SK-N-SH (cell line): Measurements from ENCODE around the gene SDCCAG8.

Source experiments
- RFX5 ChIP-seq: IDR thresholded peaks from 2 replicates; pipeline ENCODE4 v1.6.1; 2012; ENCODE audit warnings: mild to moderate bottlenecking, improper control_type of control experiment, low read length
- TF ChIP-seq, protein P1 (sequence below): fragments of 200-600 bp; sonication (generic); IDR thresholded peaks from 2 replicates; pipeline ENCODE4 v1.6.1; 2017; ENCODE audit warnings: antibody characterized with exemption, mild to moderate bottlenecking, moderate library complexity
- TF ChIP-seq, protein P2 (sequence below): IDR thresholded peaks from 2 replicates; pipeline ENCODE4 v1.4.0; 2012; ENCODE audit warnings: low read depth

DNA sequence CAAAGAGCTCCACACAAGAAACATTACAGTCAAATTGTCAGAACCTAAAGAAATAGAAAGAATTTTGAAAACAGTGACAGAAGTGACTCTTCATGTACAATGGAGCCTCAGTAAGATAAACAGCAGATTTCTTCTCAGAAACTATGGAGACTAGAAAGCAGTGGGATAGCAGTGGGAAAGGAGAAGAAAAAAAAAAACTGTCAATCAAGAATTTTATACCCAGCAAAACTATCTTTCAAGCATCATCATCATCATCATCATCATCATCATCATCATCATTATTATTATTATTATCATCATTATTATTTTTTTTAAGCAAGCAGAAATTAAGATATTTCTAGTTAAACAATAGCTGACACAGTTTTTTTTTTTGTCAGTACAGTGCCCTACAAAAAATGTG is 24.9 kb upstream of the SDCCAG8 start:
- TF ChIP-seq, protein P1, sequence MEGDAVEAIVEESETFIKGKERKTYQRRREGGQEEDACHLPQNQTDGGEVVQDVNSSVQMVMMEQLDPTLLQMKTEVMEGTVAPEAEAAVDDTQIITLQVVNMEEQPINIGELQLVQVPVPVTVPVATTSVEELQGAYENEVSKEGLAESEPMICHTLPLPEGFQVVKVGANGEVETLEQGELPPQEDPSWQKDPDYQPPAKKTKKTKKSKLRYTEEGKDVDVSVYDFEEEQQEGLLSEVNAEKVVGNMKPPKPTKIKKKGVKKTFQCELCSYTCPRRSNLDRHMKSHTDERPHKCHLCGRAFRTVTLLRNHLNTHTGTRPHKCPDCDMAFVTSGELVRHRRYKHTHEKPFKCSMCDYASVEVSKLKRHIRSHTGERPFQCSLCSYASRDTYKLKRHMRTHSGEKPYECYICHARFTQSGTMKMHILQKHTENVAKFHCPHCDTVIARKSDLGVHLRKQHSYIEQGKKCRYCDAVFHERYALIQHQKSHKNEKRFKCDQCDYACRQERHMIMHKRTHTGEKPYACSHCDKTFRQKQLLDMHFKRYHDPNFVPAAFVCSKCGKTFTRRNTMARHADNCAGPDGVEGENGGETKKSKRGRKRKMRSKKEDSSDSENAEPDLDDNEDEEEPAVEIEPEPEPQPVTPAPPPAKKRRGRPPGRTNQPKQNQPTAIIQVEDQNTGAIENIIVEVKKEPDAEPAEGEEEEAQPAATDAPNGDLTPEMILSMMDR = no peak
- TF ChIP-seq, protein P2, sequence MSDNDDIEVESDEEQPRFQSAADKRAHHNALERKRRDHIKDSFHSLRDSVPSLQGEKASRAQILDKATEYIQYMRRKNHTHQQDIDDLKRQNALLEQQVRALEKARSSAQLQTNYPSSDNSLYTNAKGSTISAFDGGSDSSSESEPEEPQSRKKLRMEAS = no peak
- TF ChIP-seq RFX5 = no peak
